HepG2 (cell line): ENCODE measurements around the gene MLX. TPM values are rescaled to one million over a fixed set of nuclear protein-coding genes. Genes with fewer than 3 reads are reported as not detected.

Source experiments
- ATAC-seq: fragments of 200-7000 bp; cut with Tn5 transposase; 3 replicates; pipeline ENCODE4 v1.9.1; 2020; ENCODE audit warnings: mild to moderate bottlenecking, moderate library complexity
- BruUV-seq: library from RNA; stranded (reverse); fragments of 400-500 nt; replicated peaks from 2 replicates; lab custom pipeline; 2021; lab: Mats Ljungman, UMichigan
- CTCF ChIA-PET: fragments of 300-600 bp; formaldehyde crosslinking; extraction: SDS; loops from one replicate; lab custom pipeline; 2021; ENCODE audit warnings: low total read pairs, inconsistent platforms, low intra/inter-chr PET ratio; lab: Yijun Ruan, JAX
- POLR2A ChIA-PET: fragments of 350-600 bp; sonication (Branson Sonifier 250); formaldehyde crosslinking; loops from one replicate; lab custom pipeline; 2020; ENCODE audit warnings: antibody characterized with exemption, inconsistent platforms; lab: Yijun Ruan, JAX
- DNase-seq: peaks from one replicate; pipeline ENCODE4 v3.0.0-alpha.2; 2015; ENCODE audit warnings: low spot score
- FAIRE-seq: peaks from 3 replicates; lab custom pipeline; 2011; peaks lifted over from hg19 to GRCh38; lab: Jason Lieb, UNC
- H2AFZ ChIP-seq: one replicate; pipeline ENCODE4 v1.6.1; 2011; ENCODE audit warnings: low read length, inconsistent platforms
- H3K27ac ChIP-seq: fragments of 300-600 bp; 3 replicates; pipeline ENCODE4 v1.8.0; 2011; ENCODE audit warnings: mixed run types, mild to moderate bottlenecking, mixed read lengths, low read length, inconsistent platforms; ENCODE audit not compliant: insufficient read depth; ENCODE audit errors: extremely low read length
- H3K27me3 ChIP-seq, 2 experiments: fragments of 200-600 bp in 1 of 2; 2 replicates in 1 of 2; 3 replicates in 1 of 2; pipeline versions ENCODE4 v1.6.0 to v1.8.0; 2011; ENCODE audit warnings: low read length in 2 of 2, mild to moderate bottlenecking in 2 of 2, moderate library complexity in 2 of 2, inconsistent platforms in 1 of 2; ENCODE audit not compliant: insufficient read depth in 2 of 2, control insufficient read depth in 1 of 2
- H3K36me3 ChIP-seq, 2 experiments: fragments of 200-600 bp in 1 of 2; replicated peaks in 1 of 2; 2 replicates in 1 of 2; 3 replicates in 1 of 2; pipeline versions ENCODE4 v1.5.1 to v1.8.0; 2011; ENCODE audit warnings: low read length in 2 of 2, inconsistent platforms in 1 of 2; ENCODE audit not compliant: insufficient read depth in 2 of 2, control insufficient read depth in 1 of 2
- H3K4me1 ChIP-seq: 2 replicates; pipeline ENCODE4 v1.5.1; 2012; ENCODE audit warnings: low read length, inconsistent platforms; ENCODE audit not compliant: insufficient read depth
- H3K4me2 ChIP-seq: 2 replicates; pipeline ENCODE4 v1.6.0; 2011; ENCODE audit warnings: low read depth, low read length, inconsistent platforms
- H3K4me3 ChIP-seq, 3 experiments: fragments of 200-600 bp in 1 of 3; sonication (generic), shearing (Covaris generic) in 1 of 3; replicated peaks in 1 of 3; 2 replicates each; pipeline ENCODE4 v1.5.1; 2011 to 2016; ENCODE audit warnings: low read length in 3 of 3, inconsistent platforms in 2 of 3, low read depth in 2 of 3, mild to moderate bottlenecking in 2 of 3, control low read depth in 1 of 3, mixed read lengths in 1 of 3; ENCODE audit not compliant: insufficient read depth in 1 of 3
- H3K79me2 ChIP-seq: one replicate; pipeline ENCODE4 v1.6.1; 2011; ENCODE audit warnings: low read length, inconsistent platforms; ENCODE audit not compliant: insufficient read depth
- H3K9ac ChIP-seq: 2 replicates; pipeline ENCODE4 v1.6.0; 2011; ENCODE audit warnings: mild to moderate bottlenecking, low read depth, low read length, inconsistent platforms; ENCODE audit not compliant: insufficient read depth
- H3K9me3 ChIP-seq: 2 replicates; pipeline ENCODE4 v1.5.1; 2012; ENCODE audit warnings: mild to moderate bottlenecking, low read length
- H4K20me1 ChIP-seq: 2 replicates; pipeline ENCODE4 v1.6.0; 2011; ENCODE audit warnings: inconsistent platforms, mild to moderate bottlenecking, low read length, moderate library complexity; ENCODE audit not compliant: insufficient read depth
- LCORL ChIP-seq, 2 experiments: fragments of 450-650 bp in 1 of 2; sonication (generic) in 1 of 2; formaldehyde crosslinking in 1 of 2; IDR thresholded peaks; 2 replicates each; pipeline versions ENCODE4 v1.5.0 to v1.6.1; 2017 to 2020; ENCODE audit warnings: antibody characterized with exemption in 1 of 2, missing genetic modification reagents in 1 of 2
- WGBS: methylation state at CpG from one replicate; pipeline ENCODE4 v1.1.6; 2017; ENCODE audit warnings: low lambda C conversion rate; 5-methylcytosine and 5-hydroxymethylcytosine counted together
- in situ Hi-C: cut with HindIII; loops from 2 replicates; pipeline ENCODE4 v1.10.0; 2017; ENCODE audit warnings: low pct_unique_long_range_greater_than_20kb; ENCODE audit not compliant: extremely low pct_ligation_motif_present
- intact Hi-C: fragments of 100-400 bp; cut with micrococcal nuclease; formaldehyde crosslinking; loops from one replicate; pipeline ENCODE4 v1.10.0; 2022; ENCODE audit not compliant: unreplicated experiment
- polyA plus RNA-seq, 8 experiments: library from polyadenylated mRNA; depleted of rRNA in 3 of 8; stranded (reverse) in 7 of 8; unstranded in 1 of 8; fragments of >200 nt; fragmentation: Illumina TruSeq in 4 of 8; extraction: Trizol in 4 of 8; gene quantifications; 2 replicates each; pipeline versions ENCODE4 v1.2.1 to v1.2.3, GENCODE V29; 2011 to 2016; ENCODE audit warnings: low read depth in 4 of 8, missing spikeins in 1 of 8, mixed read lengths in 1 of 8; ENCODE audit not compliant: insufficient read depth in 1 of 8
- total RNA-seq, 5 experiments: library from RNA; depleted of rRNA; stranded (reverse); fragments of >200 nt; fragmentation: Illumina TruSeq; extraction: Trizol; gene quantifications; 2 replicates each; pipeline ENCODE4 v1.2.3, GENCODE V29; 2016; ENCODE audit warnings: low read depth in 1 of 5
- TF ChIP-seq, protein P1 (sequence below): sonication (generic); formaldehyde crosslinking; conservative IDR thresholded peaks from 2 replicates; pipeline ENCODE4 v1.8.0; 2022; ENCODE audit warnings: mild to moderate bottlenecking, moderate library complexity, missing genetic modification reagents

The MLX gene
- total and polyA plus RNA-seq, 2 of the 13 experiments (the other 11 are each of a cell fraction or from before 2014, with no cell fraction given): 38.9 to 74.4 TPM

DNA sequence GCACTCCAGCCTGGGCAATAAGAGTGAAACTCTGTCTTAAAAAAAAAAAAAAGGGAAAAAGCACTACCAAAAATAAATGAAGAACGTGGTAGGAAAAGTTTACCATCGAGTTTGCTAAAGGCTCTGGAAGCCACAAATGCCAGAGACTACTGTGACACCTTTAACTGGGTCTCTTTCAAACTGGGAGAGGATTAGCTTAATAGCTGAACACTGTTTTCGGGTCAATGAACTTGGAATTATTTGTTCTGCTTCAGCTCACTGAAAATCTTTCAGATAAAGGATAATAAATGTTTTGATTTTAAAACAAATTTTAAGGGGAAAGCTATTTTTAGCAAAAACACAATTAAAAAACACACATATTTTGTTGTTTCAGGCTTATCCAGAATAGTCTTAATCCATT is 40.9 kb downstream of the MLX start:
- H3K9me3 ChIP-seq: no peaks in the 10 kb centered on the region
- peak overlapping the region; percentile 94 for H3K9ac ChIP-seq
- DNase-seq (no peak), ATAC-seq (no peak), FAIRE-seq (no peak)
- H3K36me3 ChIP-seq: peaks cover 12 to 13% of the 10 kb centered on the region in 2 experiments
- intact Hi-C loops (loop anchor here (2.0 kb wide), 1 partner anchor 71 kb away; no protein-coding TSS in a partner anchor), in situ Hi-C loops (no loop called here)
- H3K79me2 ChIP-seq: peaks cover 67% of the 10 kb centered on the region
- TF ChIP-seq LCORL (IDR thresholded peaks at IDR 0.05) (no peak), LCORL (CRISPR knock-in tag; IDR thresholded peaks at IDR 0.05) (0 out of 2 replicates have a peak, but pooled peaks have one; percentile 7)
- TF ChIP-seq, protein P1, sequence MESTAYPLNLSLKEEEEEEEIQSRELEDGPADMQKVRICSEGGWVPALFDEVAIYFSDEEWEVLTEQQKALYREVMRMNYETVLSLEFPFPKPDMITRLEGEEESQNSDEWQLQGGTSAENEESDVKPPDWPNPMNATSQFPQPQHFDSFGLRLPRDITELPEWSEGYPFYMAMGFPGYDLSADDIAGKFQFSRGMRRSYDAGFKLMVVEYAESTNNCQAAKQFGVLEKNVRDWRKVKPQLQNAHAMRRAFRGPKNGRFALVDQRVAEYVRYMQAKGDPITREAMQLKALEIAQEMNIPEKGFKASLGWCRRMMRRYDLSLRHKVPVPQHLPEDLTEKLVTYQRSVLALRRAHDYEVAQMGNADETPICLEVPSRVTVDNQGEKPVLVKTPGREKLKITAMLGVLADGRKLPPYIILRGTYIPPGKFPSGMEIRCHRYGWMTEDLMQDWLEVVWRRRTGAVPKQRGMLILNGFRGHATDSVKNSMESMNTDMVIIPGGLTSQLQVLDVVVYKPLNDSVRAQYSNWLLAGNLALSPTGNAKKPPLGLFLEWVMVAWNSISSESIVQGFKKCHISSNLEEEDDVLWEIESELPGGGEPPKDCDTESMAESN: no peak
- H3K27me3 ChIP-seq: no peaks in the 10 kb centered on the region; a peak in 1 of 5 replicates
- WGBS: 37% methylated on average over 3 of the region's 3 CpGs
- no peak overlapping the region for H3K27ac ChIP-seq
- BruUV-seq: no TSS peak
- CTCF ChIA-PET: no interaction called here
- peaks cover 60% of the 10 kb centered on the region for H3K4me1 ChIP-seq
- H3K4me2 ChIP-seq: peak overlapping the region; percentile 91
- no peak overlapping the region for H2AFZ ChIP-seq
- peaks cover 8% of the 10 kb centered on the region; the same call in 1 of the 2 replicates for H4K20me1 ChIP-seq
- POLR2A ChIA-PET: interaction anchor here (1.0 to 4.0 kb wide), 12 partner anchors 11 to 166 kb away, joined by 3 to 60 read pairs (median 22); partner anchors contain the start of genes CCR10, CNTNAP1, MLX and NAGLU
- H3K4me3 ChIP-seq: peak overlapping the region; percentile 74 to 94 (median 91)
